K562 (cell line): ENCODE measurements around the gene ARNT2. TPM values are rescaled to one million over a fixed set of nuclear protein-coding genes. Genes with fewer than 3 reads are reported as not detected.

Experiments
- ATAC-seq: fragments of 200-7000 bp; cut with Tn5 transposase; 3 replicates; pipeline ENCODE4 v1.9.1; 2020; ENCODE audit warnings: moderate library complexity
- BruUV-seq: library from RNA; stranded (reverse); fragments of 400-500 nt; replicated peaks from 2 replicates; lab custom pipeline; 2021; lab: Mats Ljungman, UMichigan
- CTCF ChIA-PET: fragments of 300-600 bp; formaldehyde crosslinking; extraction: SDS; loops from one replicate; lab custom pipeline; 2021; ENCODE audit warnings: low intra/inter-chr PET ratio; lab: Yijun Ruan, JAX
- POLR2A ChIA-PET: fragments of 300-600, 350-650 bp; sonication (Branson Sonifier 250); formaldehyde crosslinking; extraction: SDS; loops from one replicate; lab custom pipeline; 2021; ENCODE audit warnings: antibody characterized with exemption, inconsistent platforms; lab: Yijun Ruan, JAX
- DNase-seq, 4 experiments: peaks; one replicate each; pipeline versions ENCODE4 v3.0.0 to v3.0.0-alpha.2; 2011 to 2018; ENCODE audit warnings: low spot score in 3 of 4, mixed read lengths in 3 of 4; ENCODE audit errors: extremely low read depth in 1 of 4
- FAIRE-seq: peaks from 2 replicates; lab custom pipeline; 2011; peaks lifted over from hg19 to GRCh38; lab: Jason Lieb, UNC
- H2AFZ ChIP-seq: 2 replicates; pipeline ENCODE4 v1.6.0; 2011; ENCODE audit warnings: low read depth, low read length, control low read depth, inconsistent platforms
- H3K27ac ChIP-seq: fragments of 200-600 bp; 3 replicates; pipeline ENCODE4 v1.8.0; 2011; ENCODE audit warnings: low read depth, mild to moderate bottlenecking, control low read depth, inconsistent platforms, low read length, moderate library complexity, mixed read lengths; ENCODE audit errors: extremely low read depth
- H3K27me3 ChIP-seq, 2 experiments: fragments of 300-600 bp in 1 of 2; 2 replicates in 1 of 2; 3 replicates in 1 of 2; pipeline versions ENCODE4 v1.6.0 to v1.8.0; 2011; ENCODE audit warnings: inconsistent platforms in 2 of 2, low read length in 2 of 2, mild to moderate bottlenecking in 1 of 2, mixed read lengths in 1 of 2, moderate library complexity in 1 of 2; ENCODE audit not compliant: control insufficient read depth in 2 of 2, insufficient read depth in 2 of 2
- H3K36me3 ChIP-seq: fragments of 300-600 bp; 3 replicates; pipeline ENCODE4 v1.8.0; 2011; ENCODE audit warnings: mild to moderate bottlenecking, low read length, inconsistent platforms; ENCODE audit not compliant: control insufficient read depth, insufficient read depth
- H3K4me1 ChIP-seq, 2 experiments: fragments of 200-600 bp in 1 of 2; replicated peaks in 1 of 2; 2 replicates in 1 of 2; 3 replicates in 1 of 2; pipeline versions ENCODE4 v1.5.1 to v1.8.0; 2011; ENCODE audit warnings: inconsistent platforms in 2 of 2, low read length in 2 of 2, mild to moderate bottlenecking in 1 of 2, mixed read lengths in 1 of 2, moderate library complexity in 1 of 2; ENCODE audit not compliant: control insufficient read depth in 2 of 2, insufficient read depth in 2 of 2
- H3K4me2 ChIP-seq: 2 replicates; pipeline ENCODE4 v1.6.1; 2011; ENCODE audit warnings: low read length, control low read depth, inconsistent platforms, mixed read lengths; ENCODE audit not compliant: insufficient read depth
- H3K4me3 ChIP-seq: fragments of 200-600 bp; sonication (generic), shearing (Covaris generic); 2 replicates; pipeline ENCODE4 v1.5.1; 2016; ENCODE audit warnings: control low read depth, inconsistent platforms
- H3K79me2 ChIP-seq: fragments of 200-600 bp; 3 replicates; pipeline ENCODE4 v1.8.0; 2011; ENCODE audit warnings: low read length, inconsistent platforms; ENCODE audit not compliant: control insufficient read depth, insufficient read depth
- H3K9ac ChIP-seq, 2 experiments: 2 replicates each; pipeline versions ENCODE4 v1.6.0 to v1.6.1; 2011; ENCODE audit warnings: low read depth in 2 of 2, low read length in 2 of 2, control low read depth in 1 of 2, inconsistent platforms in 1 of 2, mild to moderate bottlenecking in 1 of 2, mixed read lengths in 1 of 2; ENCODE audit not compliant: insufficient read depth in 1 of 2
- H3K9me1 ChIP-seq: one replicate; pipeline ENCODE4 v1.6.0; 2011; ENCODE audit warnings: inconsistent platforms, mild to moderate bottlenecking, low read length, moderate library complexity; ENCODE audit not compliant: control insufficient read depth, insufficient read depth
- H3K9me3 ChIP-seq: replicated peaks from 2 replicates; pipeline ENCODE4 v1.5.1; 2011; ENCODE audit warnings: low read depth, low read length, inconsistent platforms; ENCODE audit not compliant: control insufficient read depth, insufficient read depth
- H4K20me1 ChIP-seq: replicated peaks from 2 replicates; pipeline ENCODE4 v1.6.1; 2011; ENCODE audit warnings: low read length, inconsistent platforms, mixed read lengths; ENCODE audit not compliant: control insufficient read depth, insufficient read depth
- BDP1 ChIP-seq: IDR thresholded peaks from 3 replicates; pipeline ENCODE4 v1.6.1; 2011; ENCODE audit not compliant: insufficient read length, insufficient read depth
- BHLHE40 ChIP-seq: IDR thresholded peaks from 2 replicates; pipeline ENCODE4 v1.6.1; 2011; ENCODE audit warnings: low read length, improper control_type of control experiment
- CSDE1 ChIP-seq, 2 experiments: fragments of 450-650 bp; IDR thresholded peaks; 2 replicates each; pipeline ENCODE4 v1.6.1; 2016; ENCODE audit warnings: mild to moderate bottlenecking in 1 of 2
- EHMT2 ChIP-seq: fragments of 450-650 bp; IDR thresholded peaks from 2 replicates; pipeline ENCODE4 v1.6.1; 2018; ENCODE audit warnings: antibody characterized with exemption
- HOXB6 ChIP-seq: fragments of 250-450 bp; sonication (Bioruptor Pico); IDR thresholded peaks from 2 replicates; pipeline ENCODE4 v1.5.1; 2022; ENCODE audit warnings: mild to moderate bottlenecking, borderline replicate concordance
- KLF1 ChIP-seq: fragments of 450-650 bp; IDR thresholded peaks from 2 replicates; pipeline ENCODE4 v1.6.1; 2016; ENCODE audit warnings: missing genetic modification characterization, missing compliant biosample characterization
- PREB ChIP-seq: sonication (generic); formaldehyde crosslinking; IDR thresholded peaks from 2 replicates; pipeline ENCODE4 v1.8.1; 2023; ENCODE audit warnings: mild to moderate bottlenecking, missing genetic modification reagents
- RUNX1 ChIP-seq: sonication (generic); IDR thresholded peaks from 2 replicates; pipeline ENCODE4 v1.6.1; 2016; ENCODE audit warnings: antibody characterized with exemption, low read depth
- SMARCA4 ChIP-seq: fragments of 450-650 bp; IDR thresholded peaks from 2 replicates; pipeline ENCODE4 v1.6.1; 2016
- TAF1 ChIP-seq: IDR thresholded peaks from 2 replicates; pipeline ENCODE4 v1.6.1; 2011; ENCODE audit warnings: mild to moderate bottlenecking, low read length, moderate library complexity; ENCODE audit not compliant: insufficient read depth, control insufficient read depth, severe bottlenecking; ENCODE audit errors: extremely low read depth
- TEAD4 ChIP-seq, 2 experiments: sonication (generic) in 1 of 2; formaldehyde crosslinking in 1 of 2; IDR thresholded peaks; 2 replicates each; pipeline versions ENCODE4 v1.6.1 to v1.8.0; 2012 to 2022; ENCODE audit warnings: borderline replicate concordance in 1 of 2, inconsistent platforms in 1 of 2, low read length in 1 of 2, mild to moderate bottlenecking in 1 of 2, missing genetic modification reagents in 1 of 2
- U2AF1 ChIP-seq: fragments of 200-400 bp; formaldehyde crosslinking; optimal IDR thresholded peaks from 2 replicates; pipeline ENCODE3; 2017; ENCODE audit warnings: mild to moderate bottlenecking, low read depth, low read length, moderate library complexity
- ZBTB7A ChIP-seq: IDR thresholded peaks from 2 replicates; pipeline ENCODE4 v1.6.1; 2011; ENCODE audit warnings: low read depth, mild to moderate bottlenecking, low read length, moderate library complexity, borderline replicate concordance; ENCODE audit not compliant: control insufficient read depth
- ZBTB8A ChIP-seq: fragments of 450-650 bp; IDR thresholded peaks from 2 replicates; pipeline ENCODE4 v1.6.1; 2018; ENCODE audit warnings: mild to moderate bottlenecking, moderate library complexity; ENCODE audit not compliant: partially characterized antibody
- ZNF354B ChIP-seq: fragments of 250-450 bp; sonication (Bioruptor Pico); IDR thresholded peaks from 2 replicates; pipeline ENCODE4 v1.4.0; 2020
- ZNF41 ChIP-seq: fragments of 250-450 bp; sonication (Bioruptor Pico); conservative IDR thresholded peaks from 2 replicates; pipeline ENCODE4 v1.4.0; 2020; ENCODE audit warnings: mild to moderate bottlenecking
- WGBS: fragments of 100-300 bp; shearing (Covaris generic); methylation state at CpG from one replicate; pipeline ENCODE4 v1.1.6; 2016; ENCODE audit warnings: low coverage, mixed read lengths; ENCODE audit not compliant: insufficient coverage; ENCODE audit errors: missing lambda C conversion rate; 5-methylcytosine and 5-hydroxymethylcytosine counted together
- in situ Hi-C: fragments of 300-500 bp; cut with MboI; formaldehyde crosslinking; loops from 4 replicates; pipeline ENCODE4 v1.15.0; 2018; ENCODE audit warnings: inconsistent platforms, mixed read lengths
- intact Hi-C: fragments of 100-400 bp; cut with micrococcal nuclease; formaldehyde crosslinking; loops from 2 replicates; pipeline ENCODE4 v1.14.2; 2022
- polyA plus RNA-seq, 8 experiments: library from polyadenylated mRNA; depleted of rRNA in 4 of 8; stranded (reverse) in 5 of 8; unstranded in 3 of 8; fragments of >200 nt; fragmentation: Nextera tagmentation in 2 of 8; fragmentation: Illumina TruSeq in 1 of 8; extraction: Ambion mirVana in 2 of 8; extraction: Trizol in 1 of 8; gene quantifications; 2 replicates each; pipeline versions ENCODE4 v1.2.1 to v1.2.3, GENCODE V29; 2011 to 2014; ENCODE audit warnings: inconsistent platforms in 1 of 8, missing spikeins in 1 of 8
- total RNA-seq, 7 experiments: library from RNA; depleted of rRNA in 6 of 7; stranded (reverse); fragments of >200 nt in 6 of 7; fragmentation: Illumina TruSeq in 2 of 7; extraction: Trizol in 2 of 7; gene quantifications; 2 replicates each; pipeline versions ENCODE4 v1.2.1 to v1.2.3, GENCODE V29; 2011 to 2021; ENCODE audit warnings: low replicate concordance in 1 of 7

ARNT2 gene
- total and polyA plus RNA-seq, 9 of the 15 experiments (the other 6 are each of a cell fraction or from before 2014, with no cell fraction given), result 0.01 TPM; not detected in 8

- no peak overlapping the region for H3K4me3 ChIP-seq
- no peak overlapping the region for H2AFZ ChIP-seq
- no peak for TF ChIP-seq ZBTB8A
- no peaks in the 10 kb centered on the region for H3K9me3 ChIP-seq
- ATAC-seq (no peak), DNase-seq (no peak), FAIRE-seq (no peak)
- CTCF ChIA-PET, result no interaction called here
- no peak overlapping the region for H3K9ac ChIP-seq
- in situ Hi-C loops (no loop called here), intact Hi-C loops (no loop called here)
- BruUV-seq, result no TSS peak
- no peaks in the 10 kb centered on the region; a peak in 1 of 5 replicates for H3K4me1 ChIP-seq
- POLR2A ChIA-PET, result interaction anchor here (0.7 to 0.9 kb wide), 2 partner anchors 175 to 225 kb away, joined by 3 read pairs; no protein-coding TSS in a partner anchor
- 0% methylated on average over 7 of the region's 7 CpGs for WGBS
- H3K79me2 ChIP-seq, result no peaks in the 10 kb centered on the region
- H4K20me1 ChIP-seq, result no peaks in the 10 kb centered on the region
- H3K27me3 ChIP-seq, result peaks cover 17 to 34% of the 10 kb centered on the region in 2 experiments; a peak in 4 of 5 replicates
- H3K9me1 ChIP-seq, result no peaks in the 10 kb centered on the region
- H3K4me2 ChIP-seq, result no peak overlapping the region
- H3K27ac ChIP-seq, result no peak overlapping the region
- no peaks in the 10 kb centered on the region for H3K36me3 ChIP-seq
These were observed 214.7 kb downstream of the ARNT2 start for GRCh38 chr15:80618685-80619400.

GRCh38 chr15:80619680-80620079 lies 215.5 kb downstream of the ARNT2 start:
- H4K20me1 ChIP-seq, result no peaks in the 10 kb centered on the region
- TF ChIP-seq ZNF41 (CRISPR knock-in tag), result no peak
- no peak for TF ChIP-seq BHLHE40
- no peak for TF ChIP-seq PREB
- TF ChIP-seq SMARCA4, result no peak
- no peak for TF ChIP-seq RUNX1
- TF ChIP-seq ZNF354B, result no peak
- TF ChIP-seq ZBTB7A, result no peak
- no peak for TF ChIP-seq HOXB6 (CRISPR knock-in tag)
- no peak for TF ChIP-seq CSDE1 (IDR thresholded peaks at IDR 0.05)
- no peak for TF ChIP-seq EHMT2
- no peak for TF ChIP-seq KLF1 (tag)
- no peak for TF ChIP-seq TEAD4 (IDR thresholded peaks at IDR 0.05; ENCODE audit: low read length)
- no peak for TF ChIP-seq TEAD4 (CRISPR knock-in tag; IDR thresholded peaks at IDR 0.05; ENCODE audit: borderline replicate concordance)
- TF ChIP-seq U2AF1, result no peak
- no peak for TF ChIP-seq BDP1
- no peak for TF ChIP-seq TAF1
- TF ChIP-seq, all 486 proteins: peak for 0
- BruUV-seq, result no TSS peak
- no peaks in the 10 kb centered on the region for H3K9me3 ChIP-seq
- no peak for FAIRE-seq
- intact Hi-C loops, result no loop called here
- peaks cover 15 to 29% of the 10 kb centered on the region in 2 experiments; a peak in 4 of 5 replicates for H3K27me3 ChIP-seq
- no peaks in the 10 kb centered on the region; a peak in 1 of 5 replicates for H3K4me1 ChIP-seq
- no peak for DNase-seq
- in situ Hi-C loops, result no loop called here
- 7% methylated on average over 1 of the region's 1 CpG for WGBS
- H3K36me3 ChIP-seq, result no peaks in the 10 kb centered on the region
- no peaks in the 10 kb centered on the region for H3K79me2 ChIP-seq
- no peak overlapping the region for H3K27ac ChIP-seq
- POLR2A ChIA-PET, result no interaction called here
- CTCF ChIA-PET, result no interaction called here
- no peak overlapping the region for H2AFZ ChIP-seq
- no peak overlapping the region for H3K9ac ChIP-seq
- ATAC-seq, result no peak
- no peak overlapping the region for H3K4me3 ChIP-seq
- H3K4me2 ChIP-seq, result no peak overlapping the region
- H3K9me1 ChIP-seq, result no peaks in the 10 kb centered on the region
